Vagina (tissue), 2 donors: ENCODE measurements around the gene AHCYL1. TPM values are rescaled to one million over a fixed set of nuclear protein-coding genes. Genes with fewer than 3 reads are reported as not detected.
A peak's percentile ranks its signal among the peaks of the same experiment; 100 is the strongest.

Experiments used
- DNase-seq, 2 donors: peaks; one replicate each; pipeline ENCODE4 v3.0.0-alpha.2; 2017; ENCODE audit errors: extremely low spot score in 2 of 2
- H3K27ac ChIP-seq: fragments of 200-600 bp; sonication (generic); one replicate; pipeline ENCODE4 v1.5.1; 2019
- H3K27me3 ChIP-seq: fragments of 200-600 bp; sonication (generic); one replicate; pipeline ENCODE4 v1.5.1; 2019
- H3K36me3 ChIP-seq, 2 donors: fragments of 200-600 bp; sonication (generic); one replicate each; pipeline ENCODE4 v1.5.1; 2017 to 2019
- H3K4me1 ChIP-seq: fragments of 200-600 bp; sonication (generic); one replicate; pipeline ENCODE4 v1.5.1; 2019
- H3K4me3 ChIP-seq, 2 donors: fragments of 200-600 bp; sonication (generic); 1 replicate in 1 of 2; 2 replicates in 1 of 2; pipeline ENCODE4 v1.5.1; 2016 to 2019
- H3K9me3 ChIP-seq: fragments of 200-600 bp; sonication (generic); one replicate; pipeline ENCODE4 v1.5.1; 2019
- CTCF ChIP-seq, 3 experiments: fragments of 450-650 bp in 2 of 3; fragments of 200-600 bp in 1 of 3; sonication (generic) in 1 of 3; IDR thresholded peaks; one replicate each; pipeline ENCODE4 v1.5.1; 2017 to 2019; ENCODE audit warnings: antibody characterized with exemption in 3 of 3, mild to moderate bottlenecking in 2 of 3, moderate library complexity in 2 of 3
- POLR2A ChIP-seq, 2 donors: fragments of 450-650 bp; IDR thresholded peaks; one replicate each; pipeline ENCODE4 v1.6.1; 2017; ENCODE audit warnings: antibody characterized with exemption in 2 of 2, mild to moderate bottlenecking in 2 of 2, moderate library complexity in 2 of 2
- POLR2AphosphoS5 ChIP-seq, 2 donors: sonication (generic); formaldehyde crosslinking; IDR thresholded peaks; one replicate each; pipeline ENCODE4 v1.9.0; 2017; ENCODE audit warnings: antibody characterized with exemption in 2 of 2, mild to moderate bottlenecking in 2 of 2, low read depth in 1 of 2; ENCODE audit not compliant: insufficient read depth in 1 of 2
- intact Hi-C: fragments of 100-400 bp; cut with DNase I; formaldehyde crosslinking; loops from one replicate; pipeline ENCODE4 v1.15.1; 2023
- total RNA-seq: library from RNA; depleted of rRNA; stranded (reverse); fragments of >200 nt; gene quantifications from one replicate; pipeline ENCODE4 v1.2.3, GENCODE V29; 2016

Gene AHCYL1
- total RNA-seq, 1 donor from 2014 or later, result 75.6 TPM

- H3K9me3 ChIP-seq, result no peaks in the 10 kb centered on the region
- H3K36me3 ChIP-seq, result no peaks in the 10 kb centered on the region
- TF ChIP-seq POLR2AphosphoS5 (IDR thresholded peaks at IDR 0.05; ENCODE audit: insufficient read depth in 1 of 2, low read depth in 1 of 2) (no peak), POLR2A (IDR thresholded peaks at IDR 0.05) (no peak), CTCF (IDR thresholded peaks at IDR 0.05) (no peak)
- no peaks in the 10 kb centered on the region for H3K27me3 ChIP-seq
- DNase-seq, result no peak
- no peak overlapping the region for H3K4me3 ChIP-seq
- no peak overlapping the region for H3K27ac ChIP-seq
- intact Hi-C loops, result loop anchor here (5.0 to 10.0 kb wide), 2 partner anchors 354 to 441 kb away; partner anchors contain the start of gene GNAI3
- peaks cover 80% of the 10 kb centered on the region for H3K4me1 ChIP-seq
Measured at GRCh38 chr1:109988349-109988914, 3.9 kb downstream of the AHCYL1 start.

GRCh38 chr1:109989506-109990301 lies 5.1 kb downstream of the AHCYL1 start:
- no peak for DNase-seq
- intact Hi-C loops, result loop anchor here (5.0 to 10.0 kb wide), 2 partner anchors 355 to 442 kb away; partner anchors contain the start of gene GNAI3
- TF ChIP-seq POLR2AphosphoS5 (IDR thresholded peaks at IDR 0.05; ENCODE audit: insufficient read depth in 1 of 2, low read depth in 1 of 2) (no peak), POLR2A (IDR thresholded peaks at IDR 0.05) (no peak), CTCF (IDR thresholded peaks at IDR 0.05) (no peak)
- Histone ChIP-seq H3K27ac (no peak overlapping the region), H3K4me1 (peaks cover 81% of the 10 kb centered on the region), H3K9me3 (no peaks in the 10 kb centered on the region), H3K4me3 (no peak overlapping the region), H3K27me3 (no peaks in the 10 kb centered on the region), H3K36me3 (no peaks in the 10 kb centered on the region)

- Histone ChIP-seq H3K4me3 (no peak overlapping the region), H3K27me3 (no peaks in the 10 kb centered on the region), H3K27ac (no peak overlapping the region), H3K9me3 (no peaks in the 10 kb centered on the region), H3K36me3 (no peaks in the 10 kb centered on the region), H3K4me1 (peaks cover 85% of the 10 kb centered on the region)
- TF ChIP-seq POLR2AphosphoS5 (IDR thresholded peaks at IDR 0.05; ENCODE audit: insufficient read depth in 1 of 2, low read depth in 1 of 2) (no peak), CTCF (IDR thresholded peaks at IDR 0.05) (no peak), POLR2A (IDR thresholded peaks at IDR 0.05) (no peak)
- no peak for DNase-seq
- intact Hi-C loops, result no loop called here
Measured at GRCh38 chr1:109990302-109990653, 5.7 kb downstream of the AHCYL1 start.

- Histone ChIP-seq H3K4me3 (no peak overlapping the region), H3K36me3 (no peaks in the 10 kb centered on the region), H3K27me3 (no peaks in the 10 kb centered on the region), H3K4me1 (peaks cover 79% of the 10 kb centered on the region), H3K9me3 (no peaks in the 10 kb centered on the region), H3K27ac (no peak overlapping the region)
- DNase-seq, result no peak
- TF ChIP-seq POLR2AphosphoS5 (IDR thresholded peaks at IDR 0.05; ENCODE audit: insufficient read depth in 1 of 2, low read depth in 1 of 2) (no peak), POLR2A (IDR thresholded peaks at IDR 0.05) (no peak), CTCF (IDR thresholded peaks at IDR 0.05) (no peak)
- intact Hi-C loops, result no loop called here
Measured at GRCh38 chr1:109991400-109991925, 6.9 kb downstream of the AHCYL1 start.

GRCh38 chr1:109993885-109994284 lies 9.3 kb downstream of the AHCYL1 start:
- no peak for DNase-seq
- no peaks in the 10 kb centered on the region for H3K27me3 ChIP-seq
- H3K27ac ChIP-seq, result peak overlapping the region; percentile 0
- no peaks in the 10 kb centered on the region for H3K36me3 ChIP-seq
- H3K4me3 ChIP-seq, result no peak overlapping the region
- no peaks in the 10 kb centered on the region for H3K9me3 ChIP-seq
- intact Hi-C loops, result no loop called here
- peaks cover 67% of the 10 kb centered on the region for H3K4me1 ChIP-seq
- TF ChIP-seq POLR2A (IDR thresholded peaks at IDR 0.05), result no peak
